ENCODE measurements around the gene PTX3.

The PTX3 gene

DNA sequence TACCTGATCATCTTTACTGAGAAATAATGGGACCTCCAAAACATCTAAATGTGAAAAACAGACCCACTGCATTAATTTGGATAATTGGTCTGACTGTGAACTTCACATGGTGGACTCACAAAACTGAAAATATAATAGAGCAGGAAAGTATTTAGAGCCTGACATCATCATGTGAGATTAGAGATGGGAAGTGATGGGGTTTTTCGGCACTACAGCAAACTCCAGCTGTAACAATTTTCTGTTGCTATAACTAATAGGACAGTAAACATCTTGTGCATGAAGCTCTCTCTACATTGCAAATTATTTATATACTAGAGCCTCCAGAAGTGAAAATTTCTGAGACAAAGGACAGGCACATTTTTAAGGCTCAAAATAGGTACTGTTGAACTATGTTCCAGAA is 34.4 kb downstream of the PTX3 start:
- TF ChIP-seq CTCF (IDR thresholded peaks at IDR 0.05; ENCODE audit: low read depth, low read length) = no peak
- DNase-seq (ENCODE audit: extremely low read depth, low read depth) = no peak

DNA sequence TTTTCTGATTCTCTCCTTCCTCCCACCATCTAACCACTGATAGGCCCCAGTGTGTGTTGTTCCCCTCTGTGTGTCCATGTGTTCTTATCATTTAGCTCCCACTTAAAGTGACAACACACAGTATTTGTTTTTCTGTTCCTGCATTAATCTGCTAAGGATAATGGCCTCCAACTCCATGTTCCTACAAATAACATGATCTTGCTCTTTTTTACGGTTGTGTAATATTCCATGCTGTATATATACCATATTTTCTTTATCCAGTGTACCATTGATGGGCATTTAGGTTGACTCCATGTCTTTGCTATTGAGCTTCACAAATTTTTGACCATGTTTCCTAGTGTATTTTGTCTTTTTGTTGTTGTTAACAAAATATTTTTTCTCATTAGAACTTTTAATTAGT is 36.0 kb downstream of the PTX3 start:
- no peak for TF ChIP-seq CTCF (IDR thresholded peaks at IDR 0.05; ENCODE audit: low read depth, low read length)
- no peak for DNase-seq (ENCODE audit: extremely low read depth, low read depth)

DNA sequence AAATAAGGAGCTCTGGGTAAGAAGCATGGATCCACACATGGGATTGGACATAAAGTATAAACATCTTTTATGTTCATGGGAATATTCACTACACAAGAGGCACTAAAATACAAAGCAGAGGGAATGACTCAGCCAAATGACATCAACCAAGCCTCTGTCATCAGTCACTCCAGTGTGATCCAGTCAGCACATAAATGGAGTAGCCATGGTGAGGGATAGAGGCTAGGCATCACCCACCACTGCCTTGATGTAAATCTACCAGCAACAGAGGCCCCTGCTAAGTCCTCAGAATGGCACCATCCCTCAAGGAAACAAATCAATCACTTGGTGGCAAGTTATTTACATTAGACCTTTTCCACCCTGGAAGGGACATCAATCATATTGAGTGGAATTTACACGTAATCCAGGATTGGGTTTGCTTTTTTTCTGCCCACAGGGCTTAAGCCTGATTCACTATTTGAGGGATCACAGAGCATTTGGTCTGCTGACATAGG is 39.3 kb downstream of the PTX3 start:
- no peak for DNase-seq (ENCODE audit: extremely low read depth, low read depth)
- no peak for TF ChIP-seq CTCF (IDR thresholded peaks at IDR 0.05; ENCODE audit: low read depth, low read length)

- DNase-seq (ENCODE audit: extremely low read depth, low read depth) = no peak
- TF ChIP-seq CTCF (IDR thresholded peaks at IDR 0.05; ENCODE audit: low read depth, low read length) = no peak
Measured at GRCh38 chr3:157477441-157477840, 40.8 kb downstream of the PTX3 start.

- no peak for DNase-seq (ENCODE audit: extremely low read depth, low read depth)
- no peak for TF ChIP-seq CTCF (IDR thresholded peaks at IDR 0.05; ENCODE audit: low read depth, low read length)
Measured at GRCh38 chr3:157479464-157480243, 43.0 kb downstream of the PTX3 start.

DNA sequence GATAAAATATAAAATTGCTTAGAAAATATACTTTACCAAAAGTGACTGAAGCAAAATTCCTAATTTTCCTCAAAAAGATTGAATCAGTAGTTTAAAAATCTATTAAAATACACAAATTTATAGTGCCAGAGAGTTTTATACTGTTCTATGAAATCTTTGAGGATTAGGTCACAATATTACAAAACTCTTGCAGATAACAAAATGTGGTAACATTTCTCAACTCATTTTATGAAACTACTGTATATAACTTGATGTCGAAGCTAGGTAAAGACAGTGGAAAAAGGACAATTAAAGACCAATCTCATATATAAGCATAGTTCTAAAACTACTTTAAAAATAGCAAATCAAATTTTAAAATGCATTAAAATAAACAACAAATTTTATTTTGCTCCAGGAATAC is 50.7 kb downstream of the PTX3 start:
- TF ChIP-seq CTCF (IDR thresholded peaks at IDR 0.05; ENCODE audit: low read depth, low read length) = no peak
- no peak for DNase-seq (ENCODE audit: extremely low read depth, low read depth)

GRCh38 chr3:157488144-157488543 is 51.5 kb downstream of the PTX3 start:
- TF ChIP-seq CTCF (IDR thresholded peaks at IDR 0.05; ENCODE audit: low read depth, low read length) = no peak

More at GRCh38 chr3:157488144-157488543, 51.5 kb downstream of the PTX3 start:
- DNase-seq (ENCODE audit: extremely low read depth, low read depth) = no peak
